ENCODE results near the gene FIBP. TPM values are rescaled to one million over a fixed set of nuclear protein-coding genes. Genes with fewer than 3 reads are reported as not detected.

Gene FIBP
- polyA plus RNA-seq, 3 donors, result 79.1 to 109 (median 101) TPM

- Mint-ChIP-seq H3K27me3 (ENCODE audit: low read depth in 3 of 3) (peaks cover 1 to 11% (median 3%) of the 10 kb centered on the region in 3 donors), H3K4me1 (peaks cover 12% of the 10 kb centered on the region), H3K4me3 (no peak overlapping the region), H3K36me3 (no peaks in the 10 kb centered on the region), H3K9me3 (peaks cover 0 to 5% (median 0%) of the 10 kb centered on the region in 7 donors), H3K27ac (no peak overlapping the region)
- TF ChIP-seq CTCF (IDR thresholded peaks at IDR 0.05), result no peak
- Histone ChIP-seq H3K4me1 (ENCODE audit: control insufficient read depth in 1 of 2, insufficient read depth in 2 of 2, low read length in 2 of 2) (peaks cover 0 to under 1% of the 10 kb centered on the region in 2 donors), H2AFZ (ENCODE audit: insufficient read depth, low read depth, low read length, poor library complexity, severe bottlenecking) (no peak overlapping the region), H3K4me3 (replicated peaks in 1 of 3; ENCODE audit: low read depth in 2 of 3, low read length in 3 of 3) (no peak overlapping the region), H3K9me3 (replicated peaks in 1 of 2; ENCODE audit: control insufficient read depth in 1 of 2, insufficient read depth in 1 of 2, low read length in 2 of 2) (no peaks in the 10 kb centered on the region), H3K27me3 (ENCODE audit: control insufficient read depth in 2 of 2, insufficient read depth in 2 of 2, low read length in 2 of 2) (no peaks in the 10 kb centered on the region), H3K27ac (ENCODE audit: low read depth in 1 of 2, low read length in 2 of 2) (no peak overlapping the region), H3K79me2 (ENCODE audit: insufficient read depth, low read length) (no peaks in the 10 kb centered on the region), H3K36me3 (replicated peaks in 1 of 2; ENCODE audit: control insufficient read depth in 1 of 2, insufficient read depth in 2 of 2, low read length in 2 of 2) (no peaks in the 10 kb centered on the region), H3K4me2 (replicated peaks; ENCODE audit: extremely low read depth, low read length, poor library complexity, severe bottlenecking) (no peak overlapping the region), H3K9ac (ENCODE audit: insufficient read depth, low read length, poor library complexity, severe bottlenecking) (no peak overlapping the region), H4K20me1 (ENCODE audit: insufficient read depth, low read length) (no peaks in the 10 kb centered on the region)
- intact Hi-C loops (cut with micrococcal nuclease), result no loop called here
- no peak for DNase-seq
- no CpG with 5 or more reads among the region's 4 CpGs for WGBS (ENCODE audit: insufficient coverage)
Observed at GRCh38 chr11:65934014-65934413, 45.7 kb upstream of the FIBP start.

- Mint-ChIP-seq H3K36me3 (no peaks in the 10 kb centered on the region), H3K27me3 (ENCODE audit: low read depth in 3 of 3) (peaks cover 1 to 11% (median 3%) of the 10 kb centered on the region in 3 donors), H3K4me1 (peaks cover 25% of the 10 kb centered on the region), H3K9me3 (peaks cover 0 to 5% (median 0%) of the 10 kb centered on the region in 7 donors), H3K4me3 (no peak overlapping the region), H3K27ac (peak overlapping the region in 1 of 7 donors; percentile 28)
- Histone ChIP-seq H3K9ac (ENCODE audit: insufficient read depth, low read length, poor library complexity, severe bottlenecking) (no peak overlapping the region), H3K79me2 (ENCODE audit: insufficient read depth, low read length) (no peaks in the 10 kb centered on the region), H3K9me3 (replicated peaks in 1 of 2; ENCODE audit: control insufficient read depth in 1 of 2, insufficient read depth in 1 of 2, low read length in 2 of 2) (no peaks in the 10 kb centered on the region), H3K4me3 (replicated peaks in 1 of 3; ENCODE audit: low read depth in 2 of 3, low read length in 3 of 3) (no peak overlapping the region), H3K36me3 (replicated peaks in 1 of 2; ENCODE audit: control insufficient read depth in 1 of 2, insufficient read depth in 2 of 2, low read length in 2 of 2) (no peaks in the 10 kb centered on the region), H4K20me1 (ENCODE audit: insufficient read depth, low read length) (no peaks in the 10 kb centered on the region), H2AFZ (ENCODE audit: insufficient read depth, low read depth, low read length, poor library complexity, severe bottlenecking) (no peak overlapping the region), H3K27ac (ENCODE audit: low read depth in 1 of 2, low read length in 2 of 2) (no peak overlapping the region), H3K4me1 (ENCODE audit: control insufficient read depth in 1 of 2, insufficient read depth in 2 of 2, low read length in 2 of 2) (peaks cover 13 to 16% of the 10 kb centered on the region in 2 donors), H3K4me2 (replicated peaks; ENCODE audit: extremely low read depth, low read length, poor library complexity, severe bottlenecking) (no peak overlapping the region), H3K27me3 (ENCODE audit: control insufficient read depth in 2 of 2, insufficient read depth in 2 of 2, low read length in 2 of 2) (no peaks in the 10 kb centered on the region)
- TF ChIP-seq CTCF (IDR thresholded peaks at IDR 0.05), result peak; percentile 8
- 82% methylated on average over 6 of the region's 9 CpGs for WGBS (ENCODE audit: insufficient coverage)
- no peak for DNase-seq
- intact Hi-C loops (cut with micrococcal nuclease), result no loop called here
Observed at GRCh38 chr11:65932558-65932919, 44.3 kb upstream of the FIBP start.

All from CD14-positive monocyte (primary cell).